C4-2B (cell line): Measurements from ENCODE around the gene GAS6.

Experiments
- ZFX ChIP-seq: fragments of 450-650 bp; IDR thresholded peaks from 2 replicates; pipeline ENCODE4 v1.6.1; 2017
- TF ChIP-seq, protein P1 (sequence below): fragments of 450-650 bp; conservative IDR thresholded peaks from 2 replicates; pipeline ENCODE4 v1.5.1; 2017; ENCODE audit warnings: mild to moderate bottlenecking

DNA sequence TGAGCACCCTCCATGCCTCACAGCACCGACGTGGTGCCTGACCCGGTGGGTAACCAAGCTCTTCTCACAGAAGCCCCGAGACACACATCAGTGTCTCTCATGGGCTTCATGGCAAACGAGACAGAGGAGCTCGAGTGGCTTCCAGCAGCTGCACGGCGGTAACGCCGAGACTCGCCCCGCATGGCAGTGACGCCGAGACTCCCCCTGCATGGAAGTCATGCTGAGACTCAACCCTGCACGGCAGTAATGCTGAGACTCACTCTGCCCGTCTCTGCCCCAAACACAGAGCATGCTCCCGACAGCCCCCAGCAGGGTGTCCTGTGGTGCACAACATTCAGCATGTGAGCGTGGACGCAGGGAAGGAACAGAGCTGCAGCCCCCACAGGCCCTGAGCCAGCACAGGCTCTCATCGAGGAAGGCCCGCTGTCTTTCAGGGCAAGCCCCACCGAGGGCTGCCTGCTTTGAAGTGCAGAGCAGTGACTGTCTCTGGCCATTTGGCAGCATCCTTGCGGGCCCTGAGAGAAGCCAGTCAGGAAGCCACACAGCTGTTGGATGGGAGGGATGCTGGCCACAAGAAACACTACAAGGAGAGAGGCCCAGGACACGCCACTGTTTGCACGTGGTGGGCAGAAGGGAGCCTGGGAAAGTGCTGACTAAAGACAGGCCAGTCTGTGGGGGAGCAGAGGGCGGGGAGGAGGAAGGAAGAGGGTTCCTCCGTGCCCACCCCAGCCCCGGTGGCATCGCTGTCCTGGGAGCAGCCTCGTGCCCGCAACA is 9.5 kb downstream of the GAS6 start:
- TF ChIP-seq, protein P1, sequence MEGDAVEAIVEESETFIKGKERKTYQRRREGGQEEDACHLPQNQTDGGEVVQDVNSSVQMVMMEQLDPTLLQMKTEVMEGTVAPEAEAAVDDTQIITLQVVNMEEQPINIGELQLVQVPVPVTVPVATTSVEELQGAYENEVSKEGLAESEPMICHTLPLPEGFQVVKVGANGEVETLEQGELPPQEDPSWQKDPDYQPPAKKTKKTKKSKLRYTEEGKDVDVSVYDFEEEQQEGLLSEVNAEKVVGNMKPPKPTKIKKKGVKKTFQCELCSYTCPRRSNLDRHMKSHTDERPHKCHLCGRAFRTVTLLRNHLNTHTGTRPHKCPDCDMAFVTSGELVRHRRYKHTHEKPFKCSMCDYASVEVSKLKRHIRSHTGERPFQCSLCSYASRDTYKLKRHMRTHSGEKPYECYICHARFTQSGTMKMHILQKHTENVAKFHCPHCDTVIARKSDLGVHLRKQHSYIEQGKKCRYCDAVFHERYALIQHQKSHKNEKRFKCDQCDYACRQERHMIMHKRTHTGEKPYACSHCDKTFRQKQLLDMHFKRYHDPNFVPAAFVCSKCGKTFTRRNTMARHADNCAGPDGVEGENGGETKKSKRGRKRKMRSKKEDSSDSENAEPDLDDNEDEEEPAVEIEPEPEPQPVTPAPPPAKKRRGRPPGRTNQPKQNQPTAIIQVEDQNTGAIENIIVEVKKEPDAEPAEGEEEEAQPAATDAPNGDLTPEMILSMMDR, result no peak
- TF ChIP-seq ZFX, result no peak
